Activated CD4-positive, alpha-beta memory T cell treated with anti-CD3 and anti-CD28 coated beads, Interleukin-2, amount 10 ng/mL, durations not matched to agents 7 days and 5 days (primary cell): ENCODE results near the gene SPTSSB. TPM values are rescaled to one million over a fixed set of nuclear protein-coding genes. Genes with fewer than 3 reads are reported as not detected.

Experiments used
- CTCF ChIA-PET: fragments of 350-600 bp; sonication (Branson Sonifier 250); formaldehyde crosslinking; loops from one replicate; lab custom pipeline; 2021; ENCODE audit warnings: antibody characterized with exemption, inconsistent platforms; lab: Charles Lee
- POLR2A ChIA-PET: fragments of 350-600 bp; sonication (Branson Sonifier 250); formaldehyde crosslinking; loops from one replicate; lab custom pipeline; 2021; ENCODE audit warnings: antibody characterized with exemption; lab: Charles Lee
- DNase-seq: peaks from one replicate; pipeline ENCODE4 v3.0.0-alpha.2; 2020
- H3K27ac Mint-ChIP-seq: one replicate; pipeline ENCODE4 v1.8.0; 2021; ENCODE audit warnings: mild to moderate bottlenecking, mixed read lengths
- H3K27me3 Mint-ChIP-seq: one replicate; pipeline ENCODE4 v1.8.0; 2021; ENCODE audit warnings: mixed read lengths
- H3K36me3 Mint-ChIP-seq: one replicate; pipeline ENCODE4 v1.8.0; 2021; ENCODE audit warnings: low read depth, mixed read lengths
- H3K4me1 Mint-ChIP-seq: one replicate; pipeline ENCODE4 v1.8.0; 2021; ENCODE audit warnings: mixed read lengths
- H3K4me3 Mint-ChIP-seq: one replicate; pipeline ENCODE4 v1.8.0; 2021; ENCODE audit warnings: mild to moderate bottlenecking, mixed read lengths
- H3K9me3 Mint-ChIP-seq: one replicate; pipeline ENCODE4 v1.8.0; 2021; ENCODE audit warnings: mixed read lengths
- total RNA-seq, 2 experiments: library from RNA; stranded (reverse); gene quantifications; one replicate each; pipeline ENCODE4 v1.2.3, GENCODE V29; 2021

SPTSSB gene
- total RNA-seq, 2 experiments from 2014 or later: not detected

GRCh38 chr3:161317077-161317476 is 54.2 kb downstream of the SPTSSB start:
- peaks cover 3% of the 10 kb centered on the region for H3K9me3 Mint-ChIP-seq
- ChIA-PET POLR2A (no interaction called here), CTCF (no interaction called here)
- DNase-seq: no peak
- peaks cover 80% of the 10 kb centered on the region for H3K27me3 Mint-ChIP-seq
- H3K4me3 Mint-ChIP-seq: no peak overlapping the region
- H3K36me3 Mint-ChIP-seq: no peaks in the 10 kb centered on the region
- no peak overlapping the region for H3K27ac Mint-ChIP-seq
- H3K4me1 Mint-ChIP-seq: peaks cover 8% of the 10 kb centered on the region

- DNase-seq: no peak
- Mint-ChIP-seq H3K27ac (no peak overlapping the region), H3K36me3 (no peaks in the 10 kb centered on the region), H3K4me3 (no peak overlapping the region), H3K9me3 (peaks cover 3% of the 10 kb centered on the region), H3K27me3 (peaks cover 74% of the 10 kb centered on the region), H3K4me1 (peaks cover 16% of the 10 kb centered on the region)
- ChIA-PET CTCF (no interaction called here), POLR2A (no interaction called here)
Observed at GRCh38 chr3:161316006-161316689, 55.2 kb downstream of the SPTSSB start.

DNA sequence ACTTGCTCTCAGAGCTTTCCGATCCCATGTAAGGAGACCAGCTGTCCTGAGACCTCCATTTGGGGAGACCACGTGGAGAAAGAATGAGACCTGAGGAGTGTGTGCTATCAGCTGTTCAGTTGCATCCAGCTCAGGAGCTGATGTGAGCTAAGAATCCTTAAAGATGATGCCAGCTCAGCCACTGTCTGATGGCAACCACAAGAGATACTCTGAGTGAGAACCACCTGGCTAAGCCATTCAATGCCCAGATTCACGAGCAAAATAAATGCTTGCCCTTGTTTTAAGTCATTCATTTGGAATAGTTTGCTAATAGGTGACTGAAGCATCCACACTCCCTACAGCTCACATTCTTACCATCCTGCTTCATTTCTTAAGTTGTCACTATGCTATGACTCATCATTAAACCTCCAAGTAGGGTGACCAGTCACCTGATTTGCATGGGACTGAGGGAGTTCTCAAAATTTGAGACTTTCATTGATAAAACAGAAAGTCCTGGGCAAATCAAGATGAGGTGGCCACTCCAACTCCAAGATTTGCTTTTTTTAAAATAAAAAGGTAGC is 56.4 kb downstream of the SPTSSB start:
- POLR2A ChIA-PET: no interaction called here
- no peak for DNase-seq
- Mint-ChIP-seq H3K36me3 (no peaks in the 10 kb centered on the region), H3K4me3 (no peak overlapping the region), H3K27ac (no peak overlapping the region), H3K27me3 (peaks cover 68% of the 10 kb centered on the region), H3K4me1 (peaks cover 28% of the 10 kb centered on the region), H3K9me3 (peaks cover 1% of the 10 kb centered on the region)
- CTCF ChIA-PET: interaction anchor here (0.9 kb wide), 1 partner anchor 9 kb away, joined by 4 read pairs; no protein-coding TSS in a partner anchor

DNA sequence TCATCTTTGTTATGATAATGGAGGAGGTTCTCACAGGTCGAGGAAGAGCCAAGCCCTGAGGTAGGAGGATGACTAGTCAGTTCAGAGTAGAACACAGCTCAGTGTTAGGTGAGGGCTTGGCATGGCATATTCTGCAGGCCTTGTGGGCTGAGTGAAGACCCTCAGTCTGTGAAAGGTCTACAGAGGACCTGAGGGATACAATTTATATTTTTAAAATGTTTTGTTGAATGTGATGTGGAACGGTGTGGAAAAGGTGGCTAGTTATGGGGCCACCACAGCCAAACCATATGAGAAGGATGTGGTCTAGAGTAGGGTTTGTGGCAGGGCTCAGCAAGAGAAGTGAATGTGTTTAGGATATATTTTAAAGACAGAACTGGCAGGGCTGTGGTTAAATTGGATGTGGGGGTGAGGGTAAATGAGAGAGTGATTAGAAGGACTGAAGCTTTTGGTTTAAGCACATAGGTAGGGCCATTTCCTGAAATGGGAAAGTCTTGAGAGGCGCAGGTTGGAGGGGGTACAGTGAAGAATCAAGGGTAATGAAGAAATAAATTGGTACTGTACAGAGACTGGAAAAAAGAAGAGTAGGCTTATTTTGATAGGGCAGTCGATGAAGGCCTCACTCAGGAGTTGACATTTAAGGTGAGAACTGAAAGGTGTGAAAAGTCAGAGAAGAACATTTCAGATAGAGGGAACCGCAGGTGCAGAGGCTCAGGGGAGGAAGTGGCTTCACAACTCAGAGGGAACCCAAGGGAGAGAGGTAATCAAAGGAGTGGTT is 60.5 kb downstream of the SPTSSB start:
- H3K27ac Mint-ChIP-seq: peak overlapping the region; percentile 56
- CTCF ChIA-PET: interaction anchor here (1.5 kb wide), 1 partner anchor 36 kb away, joined by 8 read pairs; no protein-coding TSS in a partner anchor
- peaks cover 7% of the 10 kb centered on the region for H3K36me3 Mint-ChIP-seq
- H3K4me3 Mint-ChIP-seq: no peak overlapping the region
- peak; percentile 78 for DNase-seq
- H3K27me3 Mint-ChIP-seq: peaks cover 66% of the 10 kb centered on the region
- peaks cover 25% of the 10 kb centered on the region for H3K4me1 Mint-ChIP-seq
- peaks cover 10% of the 10 kb centered on the region for H3K9me3 Mint-ChIP-seq
- POLR2A ChIA-PET: interaction anchor here (0.7 to 1.7 kb wide), 2 partner anchors 9 to 555 kb away, joined by 3 to 4 read pairs; partner anchors contain the start of gene PPM1L

DNA sequence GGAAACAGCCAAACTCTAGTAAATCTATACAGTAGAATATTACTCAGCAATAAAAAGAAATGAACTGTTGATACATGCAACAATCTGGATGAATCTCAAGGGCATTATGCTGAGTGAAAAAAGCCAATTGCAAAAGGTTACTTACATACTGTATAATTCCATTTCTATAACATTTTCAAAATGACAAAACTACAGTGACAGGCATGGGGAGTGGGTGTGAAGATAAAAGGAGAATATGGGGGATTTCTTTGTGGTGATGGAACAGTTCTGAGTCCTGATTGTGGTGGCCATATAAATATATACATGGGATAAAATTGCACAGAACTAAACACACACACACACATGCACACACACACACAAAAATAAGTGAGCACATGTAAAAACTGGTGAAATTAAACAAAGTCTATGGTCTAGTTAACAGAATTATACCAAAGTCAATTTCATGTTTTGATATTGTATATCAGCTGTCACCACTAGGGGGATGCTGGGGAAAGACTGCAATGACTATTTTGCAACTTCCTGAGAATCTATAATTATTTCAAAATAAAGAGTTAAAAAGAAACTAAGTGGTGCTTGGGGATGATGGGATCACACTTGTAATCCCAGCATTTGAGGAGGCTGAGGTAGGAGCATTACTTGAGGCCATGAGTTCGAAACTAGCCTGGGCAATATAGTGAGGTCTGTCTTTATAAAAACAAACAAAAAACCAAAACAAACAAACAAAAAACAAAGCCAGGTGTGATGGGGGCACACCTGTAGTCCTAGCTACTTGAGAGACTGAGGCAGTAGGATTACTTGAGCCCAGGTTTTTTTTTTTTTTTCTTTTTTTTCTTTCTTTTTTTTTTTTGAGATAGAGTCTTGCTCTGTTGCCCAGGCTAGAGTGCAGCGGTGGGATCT is 66.0 kb downstream of the SPTSSB start:
- H3K36me3 Mint-ChIP-seq: peaks cover 7% of the 10 kb centered on the region
- H3K27ac Mint-ChIP-seq: no peak overlapping the region
- ChIA-PET POLR2A (no interaction called here), CTCF (interaction anchor here (0.7 to 2.0 kb wide), 8 partner anchors 9 to 210 kb away, joined by 3 to 8 read pairs (median 4); no protein-coding TSS in a partner anchor)
- peaks cover 71% of the 10 kb centered on the region for H3K27me3 Mint-ChIP-seq
- DNase-seq: no peak
- H3K4me3 Mint-ChIP-seq: no peak overlapping the region
- H3K4me1 Mint-ChIP-seq: peaks cover 4% of the 10 kb centered on the region
- peaks cover 8% of the 10 kb centered on the region for H3K9me3 Mint-ChIP-seq

DNA sequence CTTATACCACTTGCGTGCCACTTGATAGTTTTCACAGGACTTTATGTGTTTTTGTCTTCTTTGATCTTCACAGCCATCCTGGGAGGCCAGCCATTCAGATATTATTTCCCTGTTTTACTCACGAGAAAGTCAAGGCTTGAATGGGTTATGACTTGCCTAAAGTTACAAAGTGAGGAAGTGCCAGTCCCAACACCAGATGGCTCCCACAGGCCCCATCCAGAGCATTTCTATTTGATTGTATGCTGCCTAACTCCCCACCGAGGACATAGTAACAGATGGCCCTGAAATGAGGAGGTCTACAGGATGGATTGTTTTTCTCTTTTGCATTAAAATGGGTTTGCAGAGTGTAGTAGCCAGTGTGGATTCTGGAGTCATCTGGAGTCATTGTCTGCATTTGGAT is 74.5 kb downstream of the SPTSSB start:
- Mint-ChIP-seq H3K4me3 (no peak overlapping the region), H3K27me3 (peaks cover 31% of the 10 kb centered on the region), H3K27ac (no peak overlapping the region), H3K4me1 (no peaks in the 10 kb centered on the region), H3K36me3 (peaks cover 5% of the 10 kb centered on the region), H3K9me3 (peaks cover 23% of the 10 kb centered on the region)
- ChIA-PET CTCF (no interaction called here), POLR2A (no interaction called here)
- no peak for DNase-seq

- ChIA-PET POLR2A (no interaction called here), CTCF (interaction anchor here (1.8 kb wide), 1 partner anchor 10 kb away, joined by 8 read pairs; no protein-coding TSS in a partner anchor)
- peaks cover 23% of the 10 kb centered on the region for H3K9me3 Mint-ChIP-seq
- H3K27me3 Mint-ChIP-seq: peaks cover 22% of the 10 kb centered on the region
- H3K36me3 Mint-ChIP-seq: peaks cover 5% of the 10 kb centered on the region
- no peak for DNase-seq
- no peaks in the 10 kb centered on the region for H3K4me1 Mint-ChIP-seq
- no peak overlapping the region for H3K27ac Mint-ChIP-seq
- no peak overlapping the region for H3K4me3 Mint-ChIP-seq
Observed at GRCh38 chr3:161295325-161295724, 76.0 kb downstream of the SPTSSB start.

Other genes with a start within 250 kb of the SPTSSB start
- gene NMD3, start 150.2 kb downstream of the SPTSSB start, total RNA-seq: 10 to 100 TPM; 44.0 to 46.6 TPM
- gene OTOL1, start 125.3 kb upstream of the SPTSSB start, total RNA-seq: not detected